NB4 (cell line): ENCODE data around the gene ACCSL.

ENCODE experiments used
- CTCF ChIP-seq: IDR thresholded peaks from one replicate; pipeline ENCODE4 v1.5.1; 2012; ENCODE audit warnings: low read depth, low read length
- POLR2A ChIP-seq: IDR thresholded peaks from 2 replicates; pipeline ENCODE4 v1.6.1; 2011; ENCODE audit warnings: mild to moderate bottlenecking; ENCODE audit not compliant: insufficient read length; ENCODE audit errors: extremely low read depth

- TF ChIP-seq POLR2A: no peak
- no peak for TF ChIP-seq CTCF
These were observed 30.2 kb upstream of the ACCSL start for GRCh38 chr11:44017443-44018126.
